ENCODE results near the gene HSPBP1. TPM values are rescaled to one million over a fixed set of nuclear protein-coding genes. Genes with fewer than 3 reads are reported as not detected.

The HSPBP1 gene
- total and polyA plus RNA-seq, 9 of the 15 experiments (the other 6 are each of a cell fraction or from before 2014, with no cell fraction given) = 0.83 to 81.3 (median 21.8) TPM

- TF ChIP-seq, protein P1, sequence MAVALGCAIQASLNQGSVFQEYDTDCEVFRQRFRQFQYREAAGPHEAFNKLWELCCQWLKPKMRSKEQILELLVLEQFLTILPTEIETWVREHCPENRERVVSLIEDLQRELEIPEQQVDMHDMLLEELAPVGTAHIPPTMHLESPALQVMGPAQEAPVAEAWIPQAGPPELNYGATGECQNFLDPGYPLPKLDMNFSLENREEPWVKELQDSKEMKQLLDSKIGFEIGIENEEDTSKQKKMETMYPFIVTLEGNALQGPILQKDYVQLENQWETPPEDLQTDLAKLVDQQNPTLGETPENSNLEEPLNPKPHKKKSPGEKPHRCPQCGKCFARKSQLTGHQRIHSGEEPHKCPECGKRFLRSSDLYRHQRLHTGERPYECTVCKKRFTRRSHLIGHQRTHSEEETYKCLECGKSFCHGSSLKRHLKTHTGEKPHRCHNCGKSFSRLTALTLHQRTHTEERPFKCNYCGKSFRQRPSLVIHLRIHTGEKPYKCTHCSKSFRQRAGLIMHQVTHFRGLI (CRISPR knock-in tag; IDR thresholded peaks at IDR 0.05) = no peak
- TF ChIP-seq E2F8 (IDR thresholded peaks at IDR 0.05; ENCODE audit: low read depth, partially characterized antibody) = no peak
- TF ChIP-seq IRF1 (CRISPR knock-in tag; IDR thresholded peaks at IDR 0.05; ENCODE audit: borderline replicate concordance) = no peak
- TF ChIP-seq XRCC3 (IDR thresholded peaks at IDR 0.05) = no peak
- 0 out of 2 replicates have a peak, but pooled peaks have one; percentile 33 for TF ChIP-seq ZNF41 (CRISPR knock-in tag; conservative IDR thresholded peaks at IDR 0.05)
- no peak for TF ChIP-seq JUND (IDR thresholded peaks at IDR 0.05; ENCODE audit: borderline replicate concordance, low read depth, low read length)
- no peak for TF ChIP-seq JUND (tag; IDR thresholded peaks at IDR 0.05; ENCODE audit: borderline replicate concordance, low read depth, low read length)
- TF ChIP-seq, protein P2, sequence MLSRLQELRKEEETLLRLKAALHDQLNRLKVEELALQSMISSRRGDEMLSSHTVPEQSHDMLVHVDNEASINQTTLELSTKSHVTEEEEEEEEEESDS (CRISPR knock-in tag; IDR thresholded peaks at IDR 0.05) = no peak
- TF ChIP-seq HDAC8 (tag; IDR thresholded peaks at IDR 0.05) = no peak
- TF ChIP-seq, protein P3, sequence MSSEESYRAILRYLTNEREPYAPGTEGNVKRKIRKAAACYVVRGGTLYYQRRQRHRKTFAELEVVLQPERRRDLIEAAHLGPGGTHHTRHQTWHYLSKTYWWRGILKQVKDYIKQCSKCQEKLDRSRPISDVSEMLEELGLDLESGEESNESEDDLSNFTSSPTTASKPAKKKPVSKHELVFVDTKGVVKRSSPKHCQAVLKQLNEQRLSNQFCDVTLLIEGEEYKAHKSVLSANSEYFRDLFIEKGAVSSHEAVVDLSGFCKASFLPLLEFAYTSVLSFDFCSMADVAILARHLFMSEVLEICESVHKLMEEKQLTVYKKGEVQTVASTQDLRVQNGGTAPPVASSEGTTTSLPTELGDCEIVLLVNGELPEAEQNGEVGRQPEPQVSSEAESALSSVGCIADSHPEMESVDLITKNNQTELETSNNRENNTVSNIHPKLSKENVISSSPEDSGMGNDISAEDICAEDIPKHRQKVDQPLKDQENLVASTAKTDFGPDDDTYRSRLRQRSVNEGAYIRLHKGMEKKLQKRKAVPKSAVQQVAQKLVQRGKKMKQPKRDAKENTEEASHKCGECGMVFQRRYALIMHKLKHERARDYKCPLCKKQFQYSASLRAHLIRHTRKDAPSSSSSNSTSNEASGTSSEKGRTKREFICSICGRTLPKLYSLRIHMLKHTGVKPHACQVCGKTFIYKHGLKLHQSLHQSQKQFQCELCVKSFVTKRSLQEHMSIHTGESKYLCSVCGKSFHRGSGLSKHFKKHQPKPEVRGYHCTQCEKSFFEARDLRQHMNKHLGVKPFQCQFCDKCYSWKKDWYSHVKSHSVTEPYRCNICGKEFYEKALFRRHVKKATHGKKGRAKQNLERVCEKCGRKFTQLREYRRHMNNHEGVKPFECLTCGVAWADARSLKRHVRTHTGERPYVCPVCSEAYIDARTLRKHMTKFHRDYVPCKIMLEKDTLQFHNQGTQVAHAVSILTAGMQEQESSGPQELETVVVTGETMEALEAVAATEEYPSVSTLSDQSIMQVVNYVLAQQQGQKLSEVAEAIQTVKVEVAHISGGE (CRISPR knock-in tag; IDR thresholded peaks at IDR 0.05) = peak in 1 of 3 experiments; percentile 57; a peak in 2 of 6 replicates
- TF ChIP-seq ARNT (IDR thresholded peaks at IDR 0.05) = peak; percentile 8 to 72; a peak in 1 of 4 replicates
- TF ChIP-seq HNRNPH1 (optimal IDR thresholded peaks at IDR 0.05; ENCODE audit: low read depth, low read length) = no peak
- TF ChIP-seq ZNF717 (CRISPR knock-in tag; IDR thresholded peaks at IDR 0.05) = no peak
- TF ChIP-seq ZNF384 (IDR thresholded peaks at IDR 0.05; ENCODE audit: low read depth, low read length) = no peak
- no peak for TF ChIP-seq RBM22 (IDR thresholded peaks at IDR 0.05; ENCODE audit: low read depth, low read length, poor library complexity, severe bottlenecking)
- TF ChIP-seq, protein P4, sequence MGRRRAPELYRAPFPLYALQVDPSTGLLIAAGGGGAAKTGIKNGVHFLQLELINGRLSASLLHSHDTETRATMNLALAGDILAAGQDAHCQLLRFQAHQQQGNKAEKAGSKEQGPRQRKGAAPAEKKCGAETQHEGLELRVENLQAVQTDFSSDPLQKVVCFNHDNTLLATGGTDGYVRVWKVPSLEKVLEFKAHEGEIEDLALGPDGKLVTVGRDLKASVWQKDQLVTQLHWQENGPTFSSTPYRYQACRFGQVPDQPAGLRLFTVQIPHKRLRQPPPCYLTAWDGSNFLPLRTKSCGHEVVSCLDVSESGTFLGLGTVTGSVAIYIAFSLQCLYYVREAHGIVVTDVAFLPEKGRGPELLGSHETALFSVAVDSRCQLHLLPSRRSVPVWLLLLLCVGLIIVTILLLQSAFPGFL (CRISPR knock-in tag; IDR thresholded peaks at IDR 0.05) = peak; percentile 98; the same call in 1 of the 2 replicates
- no peak for TF ChIP-seq ATF1 (CRISPR knock-in tag; IDR thresholded peaks at IDR 0.05)
- no peak for TF ChIP-seq ATF1 (tag; IDR thresholded peaks at IDR 0.05)
These were observed 20.2 kb downstream of the HSPBP1 start (continued) for GRCh38 chr19:55259540-55260210.
